ENCODE data around the gene KRT33B.

GRCh38 chr17:41411072-41411840, 41.6 kb upstream of the KRT33B start:
- no peak for TF ChIP-seq POLR2A (IDR thresholded peaks at IDR 0.05)
- no peak for TF ChIP-seq CTCF (IDR thresholded peaks at IDR 0.05)

All from body of pancreas (tissue), 4 donors.